PC-9 (cell line): Measurements from ENCODE around the gene TNFAIP3.

Experiments
- EZH2 ChIP-seq: fragments of 200-600 bp; sonication (generic); IDR thresholded peaks from 2 replicates; pipeline ENCODE4 v1.8.0; 2017; ENCODE audit warnings: antibody characterized with exemption, low read depth
- TF ChIP-seq, protein P1 (sequence below): fragments of 200-600 bp; sonication (generic); conservative IDR thresholded peaks from 2 replicates; pipeline ENCODE4 v1.6.1; 2017; ENCODE audit warnings: mixed run types, antibody characterized with exemption, mild to moderate bottlenecking, moderate library complexity

DNA sequence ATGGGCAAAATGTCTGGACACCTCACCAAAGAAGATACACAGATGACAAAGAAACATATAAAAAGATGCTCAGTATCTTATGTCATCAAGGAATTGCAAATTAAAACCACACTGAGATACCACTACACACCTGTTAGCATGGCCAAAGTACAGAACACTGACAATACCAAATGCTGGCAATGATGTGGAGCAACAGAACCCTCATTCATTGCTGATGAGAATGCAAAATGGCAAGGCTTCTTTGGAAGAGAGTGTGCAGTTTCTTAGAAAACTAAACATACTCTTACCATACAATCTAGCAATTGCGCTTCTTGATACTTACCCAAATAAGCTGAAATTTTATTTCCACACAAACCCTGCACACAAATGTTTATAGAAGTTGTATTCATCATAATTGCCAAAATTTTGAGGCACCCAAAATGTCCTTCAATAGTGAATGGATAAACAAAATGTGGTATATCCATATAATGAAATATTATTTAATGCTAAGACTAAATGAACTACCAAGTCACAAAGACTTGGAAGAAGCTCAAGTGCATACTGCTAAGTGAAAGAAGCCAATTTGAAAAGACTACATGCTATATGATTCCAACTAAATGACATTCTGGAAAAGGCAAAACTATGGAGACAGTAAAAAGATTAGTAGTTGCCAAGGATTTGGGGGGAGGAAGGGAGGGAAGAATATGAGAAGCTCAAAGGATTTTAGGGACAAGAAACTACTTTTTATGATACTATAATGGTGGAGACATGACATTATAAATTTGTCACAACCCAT is 50.7 kb downstream of the TNFAIP3 start:
- TF ChIP-seq, protein P1, sequence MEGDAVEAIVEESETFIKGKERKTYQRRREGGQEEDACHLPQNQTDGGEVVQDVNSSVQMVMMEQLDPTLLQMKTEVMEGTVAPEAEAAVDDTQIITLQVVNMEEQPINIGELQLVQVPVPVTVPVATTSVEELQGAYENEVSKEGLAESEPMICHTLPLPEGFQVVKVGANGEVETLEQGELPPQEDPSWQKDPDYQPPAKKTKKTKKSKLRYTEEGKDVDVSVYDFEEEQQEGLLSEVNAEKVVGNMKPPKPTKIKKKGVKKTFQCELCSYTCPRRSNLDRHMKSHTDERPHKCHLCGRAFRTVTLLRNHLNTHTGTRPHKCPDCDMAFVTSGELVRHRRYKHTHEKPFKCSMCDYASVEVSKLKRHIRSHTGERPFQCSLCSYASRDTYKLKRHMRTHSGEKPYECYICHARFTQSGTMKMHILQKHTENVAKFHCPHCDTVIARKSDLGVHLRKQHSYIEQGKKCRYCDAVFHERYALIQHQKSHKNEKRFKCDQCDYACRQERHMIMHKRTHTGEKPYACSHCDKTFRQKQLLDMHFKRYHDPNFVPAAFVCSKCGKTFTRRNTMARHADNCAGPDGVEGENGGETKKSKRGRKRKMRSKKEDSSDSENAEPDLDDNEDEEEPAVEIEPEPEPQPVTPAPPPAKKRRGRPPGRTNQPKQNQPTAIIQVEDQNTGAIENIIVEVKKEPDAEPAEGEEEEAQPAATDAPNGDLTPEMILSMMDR = no peak
- TF ChIP-seq EZH2 = no peak
